ENCODE measurements around the gene TAPBP. TPM values are rescaled to one million over a fixed set of nuclear protein-coding genes. Genes with fewer than 3 reads are reported as not detected.
A peak's percentile ranks its signal among the peaks of the same experiment; 100 is the strongest.

Gene TAPBP
- total RNA-seq, 1 donor from 2014 or later, result 16.2 TPM

- Mint-ChIP-seq H3K9me3 (no peaks in the 10 kb centered on the region), H3K27me3 (ENCODE audit: low read depth) (no peaks in the 10 kb centered on the region), H3K4me3 (peak overlapping the region; percentile 59), H3K36me3 (ENCODE audit: low read depth) (peaks cover 4% of the 10 kb centered on the region), H3K27ac (ENCODE audit: unreplicated experiment) (no peak overlapping the region), H3K4me1 (peaks cover 24% of the 10 kb centered on the region)
- peak; percentile 29 for DNase-seq (ENCODE audit: low read depth, low spot score)
- TF ChIP-seq, protein P1, sequence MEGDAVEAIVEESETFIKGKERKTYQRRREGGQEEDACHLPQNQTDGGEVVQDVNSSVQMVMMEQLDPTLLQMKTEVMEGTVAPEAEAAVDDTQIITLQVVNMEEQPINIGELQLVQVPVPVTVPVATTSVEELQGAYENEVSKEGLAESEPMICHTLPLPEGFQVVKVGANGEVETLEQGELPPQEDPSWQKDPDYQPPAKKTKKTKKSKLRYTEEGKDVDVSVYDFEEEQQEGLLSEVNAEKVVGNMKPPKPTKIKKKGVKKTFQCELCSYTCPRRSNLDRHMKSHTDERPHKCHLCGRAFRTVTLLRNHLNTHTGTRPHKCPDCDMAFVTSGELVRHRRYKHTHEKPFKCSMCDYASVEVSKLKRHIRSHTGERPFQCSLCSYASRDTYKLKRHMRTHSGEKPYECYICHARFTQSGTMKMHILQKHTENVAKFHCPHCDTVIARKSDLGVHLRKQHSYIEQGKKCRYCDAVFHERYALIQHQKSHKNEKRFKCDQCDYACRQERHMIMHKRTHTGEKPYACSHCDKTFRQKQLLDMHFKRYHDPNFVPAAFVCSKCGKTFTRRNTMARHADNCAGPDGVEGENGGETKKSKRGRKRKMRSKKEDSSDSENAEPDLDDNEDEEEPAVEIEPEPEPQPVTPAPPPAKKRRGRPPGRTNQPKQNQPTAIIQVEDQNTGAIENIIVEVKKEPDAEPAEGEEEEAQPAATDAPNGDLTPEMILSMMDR (conservative IDR thresholded peaks at IDR 0.05), result peak; percentile 61
Observed at GRCh38 chr6:33279971-33280511, 33.8 kb downstream of the TAPBP start.

DNA sequence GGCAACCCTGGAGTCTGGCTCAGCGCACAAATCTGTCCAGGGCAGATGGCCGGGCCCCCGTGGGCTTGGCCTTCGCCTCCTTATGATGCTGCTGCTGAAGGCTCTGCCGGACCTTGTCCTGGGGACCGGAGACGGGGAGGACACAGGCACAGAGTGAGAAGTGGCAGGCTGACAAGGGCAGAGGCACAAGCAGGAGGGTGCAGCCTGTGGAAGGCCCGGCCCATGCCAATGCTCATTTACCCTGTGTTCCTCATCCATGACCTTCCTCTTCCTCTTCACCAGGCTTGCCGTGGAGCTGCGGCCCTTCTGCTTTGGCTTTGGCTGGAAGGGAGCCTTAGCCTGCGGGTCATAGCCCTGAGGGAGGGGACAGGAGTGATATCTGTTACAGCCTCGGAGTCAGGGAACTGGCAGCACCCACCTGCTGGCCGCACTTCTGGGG, 34.6 kb downstream of the TAPBP start:
- TF ChIP-seq, protein P1 (conservative IDR thresholded peaks at IDR 0.05), result no peak

GRCh38 chr6:33278810-33279209, 35.1 kb downstream of the TAPBP start:
- peaks cover 34% of the 10 kb centered on the region for H3K4me1 Mint-ChIP-seq
- no peak for DNase-seq (ENCODE audit: low read depth, low spot score)
- H3K4me3 Mint-ChIP-seq, result peak overlapping the region; percentile 89
- H3K27me3 Mint-ChIP-seq (ENCODE audit: low read depth), result no peaks in the 10 kb centered on the region
- TF ChIP-seq, protein P1 (conservative IDR thresholded peaks at IDR 0.05), result no peak
- H3K36me3 Mint-ChIP-seq (ENCODE audit: low read depth), result peaks cover 10% of the 10 kb centered on the region
- no peak overlapping the region for H3K27ac Mint-ChIP-seq (ENCODE audit: unreplicated experiment)
- no peaks in the 10 kb centered on the region for H3K9me3 Mint-ChIP-seq

More for the DNA sequence above, 34.6 kb downstream of the TAPBP start:
- no peaks in the 10 kb centered on the region for H3K9me3 Mint-ChIP-seq
- H3K27me3 Mint-ChIP-seq (ENCODE audit: low read depth), result no peaks in the 10 kb centered on the region
- peaks cover 8% of the 10 kb centered on the region for H3K36me3 Mint-ChIP-seq (ENCODE audit: low read depth)
- H3K27ac Mint-ChIP-seq (ENCODE audit: unreplicated experiment), result no peak overlapping the region
- peak overlapping the region; percentile 9 for H3K4me3 Mint-ChIP-seq
- DNase-seq (ENCODE audit: low read depth, low spot score), result no peak
- peaks cover 32% of the 10 kb centered on the region for H3K4me1 Mint-ChIP-seq

DNA sequence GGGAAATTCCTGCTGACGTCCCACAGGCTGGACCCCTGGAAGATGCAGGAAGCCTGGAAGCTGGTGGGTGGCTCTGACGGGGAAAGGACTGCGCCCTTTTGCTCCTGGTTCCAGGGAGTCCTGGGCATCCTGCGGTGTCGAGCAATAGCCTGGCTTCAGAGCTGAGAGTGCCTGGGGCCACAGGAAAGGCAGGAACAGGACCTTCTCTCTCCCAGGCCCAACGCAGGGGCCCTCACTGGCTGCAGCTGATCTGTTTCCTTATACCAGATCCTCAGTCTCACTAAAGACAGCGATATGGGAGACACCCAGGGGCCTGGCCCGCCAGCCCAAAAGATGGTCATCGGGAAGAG, 35.5 kb downstream of the TAPBP start:
- Mint-ChIP-seq H3K27me3 (ENCODE audit: low read depth) (no peaks in the 10 kb centered on the region), H3K4me3 (peak overlapping the region; percentile 89), H3K27ac (ENCODE audit: unreplicated experiment) (no peak overlapping the region), H3K36me3 (ENCODE audit: low read depth) (peaks cover 10% of the 10 kb centered on the region), H3K4me1 (peaks cover 38% of the 10 kb centered on the region), H3K9me3 (no peaks in the 10 kb centered on the region)
- DNase-seq (ENCODE audit: low read depth, low spot score), result no peak
- TF ChIP-seq, protein P1 (conservative IDR thresholded peaks at IDR 0.05), result no peak

GRCh38 chr6:33277663-33278391, 36.1 kb downstream of the TAPBP start:
- peaks cover 10% of the 10 kb centered on the region for H3K36me3 Mint-ChIP-seq (ENCODE audit: low read depth)
- H3K9me3 Mint-ChIP-seq, result no peaks in the 10 kb centered on the region
- H3K4me3 Mint-ChIP-seq, result peak overlapping the region; percentile 89
- no peak overlapping the region for H3K27ac Mint-ChIP-seq (ENCODE audit: unreplicated experiment)
- H3K4me1 Mint-ChIP-seq, result peaks cover 44% of the 10 kb centered on the region
- no peaks in the 10 kb centered on the region for H3K27me3 Mint-ChIP-seq (ENCODE audit: low read depth)
- DNase-seq (ENCODE audit: low read depth, low spot score), result no peak
- TF ChIP-seq, protein P1 (conservative IDR thresholded peaks at IDR 0.05), result no peak

Data from neural crest cell (in vitro differentiated cells).